ENCODE data around the gene CSNK2A3.
"Not testable (repeated sequence)": the region's sequence is repeated elsewhere in the genome, so short reads cannot be mapped to it uniquely, and the experiment has no call there.

The CSNK2A3 gene

DNA sequence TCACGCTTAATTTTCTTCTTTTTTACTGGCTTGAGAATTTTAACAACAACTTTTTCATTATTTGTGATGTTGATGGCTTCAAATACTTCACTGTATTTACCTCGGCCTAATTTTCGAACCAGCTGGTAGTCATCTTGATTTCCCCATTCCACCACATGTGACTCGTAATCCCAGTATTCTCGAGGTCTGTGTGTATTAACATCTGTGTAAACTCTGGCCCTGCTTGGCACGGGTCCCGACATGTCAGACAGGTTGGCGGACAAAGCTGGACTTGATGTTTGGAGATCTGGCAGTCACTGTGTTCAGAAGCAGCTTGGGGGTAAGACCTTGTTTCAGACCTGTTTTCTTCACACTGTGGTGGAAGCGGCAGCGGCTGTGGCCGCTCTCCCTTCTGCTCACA is at the start of gene CSNK2A3:
TSS of gene CSNK2A3 (minus strand) at position 373 of the 400 bp plus-strand sequence. CDS start at position 242, 131 bp downstream.
- DNase-seq (ENCODE audit: low spot score): not testable (repeated sequence)

DNA sequence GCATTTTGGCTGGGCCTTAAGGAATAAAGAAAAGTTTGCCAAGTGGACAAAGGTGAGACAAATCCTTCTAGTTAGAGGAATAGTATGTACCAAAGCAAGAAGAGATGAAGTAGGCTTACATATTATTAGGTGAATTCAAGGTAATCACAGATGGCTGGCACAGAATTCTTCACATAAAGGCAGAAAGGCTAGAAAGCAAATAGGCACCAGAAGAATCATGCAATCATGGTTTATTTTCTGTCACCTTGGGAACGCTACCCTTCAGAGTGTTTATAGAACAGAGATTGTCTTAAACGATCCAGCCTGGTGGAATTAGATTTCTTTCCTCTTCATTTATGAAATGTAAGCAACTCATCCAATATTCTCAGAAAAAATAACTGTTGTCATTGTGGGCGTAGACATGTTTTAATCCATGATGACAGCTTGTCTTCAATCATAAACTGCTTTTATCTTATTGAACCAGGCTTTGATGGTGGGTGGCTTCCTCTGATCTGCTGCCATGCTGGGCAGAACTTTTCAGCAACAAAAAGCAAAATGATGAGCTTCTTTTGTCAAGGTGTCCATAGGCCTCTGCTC is 49.0 kb upstream of the CSNK2A3 start:
- no peak for DNase-seq (ENCODE audit: low spot score)

DNA sequence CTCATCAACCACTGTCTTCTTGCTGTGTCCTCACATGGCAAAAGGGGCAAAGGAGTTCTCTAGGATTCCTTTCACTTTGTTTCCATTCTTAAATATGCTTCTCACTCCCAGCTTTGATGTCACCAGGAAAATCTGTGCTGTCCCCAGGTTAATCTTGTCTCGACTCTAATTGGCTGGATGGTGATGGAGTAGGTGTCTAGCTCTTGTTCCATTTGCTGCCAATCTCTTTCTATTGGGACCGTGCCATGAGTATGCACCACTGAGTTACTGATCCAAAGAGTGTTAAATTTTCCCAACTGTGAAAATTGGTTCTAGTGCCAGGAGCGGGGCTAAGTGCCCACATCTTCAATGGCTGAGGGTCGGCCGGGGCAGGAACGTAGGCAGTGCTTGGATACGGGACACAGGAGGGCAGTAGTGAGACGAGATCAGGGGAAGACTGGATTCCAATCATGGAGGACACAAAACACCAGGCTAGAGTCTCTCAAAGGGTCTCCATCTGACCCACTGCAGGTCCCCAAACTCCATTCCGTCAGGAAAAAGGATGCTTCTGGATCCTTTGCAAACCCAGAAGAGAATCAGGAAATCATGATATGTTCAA is 47.7 kb upstream of the CSNK2A3 start:
- no peak for DNase-seq (ENCODE audit: low spot score)

DNA sequence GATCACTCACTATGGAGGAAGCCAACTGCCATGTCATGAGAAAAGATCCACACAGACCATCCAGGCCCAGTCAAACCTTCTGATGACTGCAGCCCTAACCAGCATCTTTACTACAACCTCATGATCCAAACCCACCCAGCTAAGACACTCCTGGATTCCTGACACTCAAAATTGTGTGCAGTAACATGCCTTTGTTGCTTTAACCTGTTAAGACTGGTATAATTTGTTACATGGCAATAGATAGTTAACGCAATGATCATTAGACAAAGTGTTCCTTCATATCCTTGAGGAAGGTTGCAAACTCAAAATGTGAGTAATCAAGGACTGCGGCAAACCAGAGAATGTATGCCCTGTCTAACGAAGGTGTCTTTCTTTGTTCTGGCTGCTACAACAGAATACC is 47.1 kb upstream of the CSNK2A3 start:
- no peak for DNase-seq (ENCODE audit: low spot score)

DNA sequence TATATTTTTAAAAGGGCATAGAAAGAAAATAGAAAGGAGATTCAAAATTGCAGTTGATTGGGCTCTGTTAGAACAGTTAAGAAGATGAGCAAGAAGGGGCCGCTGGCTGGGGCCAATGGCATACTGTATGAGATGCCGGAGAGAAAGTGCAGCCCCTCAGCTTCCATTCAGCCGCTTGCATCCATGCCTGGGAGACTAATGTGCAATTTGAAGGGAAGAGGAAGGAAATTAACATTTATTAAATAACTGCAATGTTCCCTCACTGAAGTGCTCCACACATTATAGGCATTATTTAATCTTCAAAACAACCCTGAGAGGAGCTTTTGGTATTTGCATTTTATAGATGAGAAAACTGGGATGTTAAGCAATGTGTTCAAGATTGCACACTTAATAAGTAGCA is 44.7 kb upstream of the CSNK2A3 start:
- no peak for DNase-seq (ENCODE audit: low spot score)

DNA sequence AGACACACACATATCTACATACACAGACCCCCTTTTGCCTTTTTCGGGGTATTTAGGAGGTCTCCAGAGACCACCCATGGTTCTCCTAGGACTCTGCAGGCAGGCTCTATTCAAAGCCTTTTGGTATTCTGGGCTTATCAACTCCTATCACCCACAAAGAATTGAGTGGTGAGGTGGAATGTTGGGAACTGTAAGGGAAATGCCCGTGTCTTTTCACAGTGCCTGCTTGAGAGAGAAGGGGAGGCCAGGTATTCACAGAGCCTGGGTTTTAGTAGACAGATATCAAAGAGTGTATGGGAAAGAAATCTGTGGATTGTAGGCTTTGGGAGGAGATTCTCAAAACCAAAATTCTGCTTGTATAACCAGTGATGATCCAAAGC is 44.0 kb upstream of the CSNK2A3 start:
- no peak for DNase-seq (ENCODE audit: low spot score)

DNA sequence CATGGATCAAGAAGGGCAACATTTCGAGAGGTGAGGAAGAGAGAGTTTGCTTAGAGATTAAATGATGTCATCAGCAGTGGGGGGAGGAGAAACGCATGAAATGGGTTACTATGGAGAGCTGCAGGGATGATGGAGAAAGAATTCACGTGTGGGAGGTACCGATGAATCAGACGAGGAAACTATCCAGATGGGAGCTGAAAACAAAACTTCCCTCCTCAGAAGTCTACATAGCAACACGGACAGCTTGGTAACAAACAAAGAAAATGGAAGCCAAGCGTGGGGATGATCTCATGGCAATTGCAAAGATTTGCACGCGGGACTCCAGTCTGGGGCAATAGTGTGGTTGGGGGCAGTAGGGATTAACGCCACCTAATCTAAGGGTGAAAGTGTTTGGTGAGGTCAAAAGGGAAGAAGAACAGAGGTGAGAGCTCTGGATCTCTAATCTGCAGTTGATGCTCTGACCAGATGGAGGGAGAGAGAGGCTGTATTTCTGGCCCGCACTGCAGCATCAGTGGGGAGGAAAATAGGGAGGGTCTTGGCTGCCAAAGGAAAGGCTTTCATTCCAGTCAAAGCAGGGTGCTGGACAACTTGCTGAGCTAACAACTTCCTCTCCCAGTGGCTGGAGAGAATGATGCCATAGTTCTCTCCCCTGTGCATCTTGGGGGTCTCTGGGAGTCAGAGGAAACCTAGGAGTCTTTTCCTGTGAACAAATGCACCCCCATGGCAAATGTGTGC is 43.4 kb upstream of the CSNK2A3 start:
- no peak for DNase-seq (ENCODE audit: low spot score)

DNA sequence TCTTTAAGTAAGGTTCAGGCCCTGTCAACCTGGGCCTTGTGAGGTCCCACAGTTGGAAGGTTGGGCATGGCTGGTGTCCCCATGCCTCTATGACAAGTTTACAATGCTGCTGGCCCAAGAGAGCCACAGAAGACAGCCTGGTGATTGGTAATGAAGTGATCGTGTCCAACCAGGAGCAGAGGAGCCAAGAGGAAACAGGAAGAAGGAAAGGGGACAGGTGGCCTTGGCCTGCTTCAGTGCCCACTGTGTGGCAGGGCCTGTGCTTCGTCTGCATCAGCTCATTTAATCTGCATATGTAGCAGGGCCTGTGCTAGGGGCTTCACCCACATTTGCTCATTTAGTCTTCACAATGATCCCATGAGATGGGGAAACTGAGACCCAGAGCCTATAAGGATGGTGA is 42.1 kb upstream of the CSNK2A3 start:
- no peak for DNase-seq (ENCODE audit: low spot score)

DNA sequence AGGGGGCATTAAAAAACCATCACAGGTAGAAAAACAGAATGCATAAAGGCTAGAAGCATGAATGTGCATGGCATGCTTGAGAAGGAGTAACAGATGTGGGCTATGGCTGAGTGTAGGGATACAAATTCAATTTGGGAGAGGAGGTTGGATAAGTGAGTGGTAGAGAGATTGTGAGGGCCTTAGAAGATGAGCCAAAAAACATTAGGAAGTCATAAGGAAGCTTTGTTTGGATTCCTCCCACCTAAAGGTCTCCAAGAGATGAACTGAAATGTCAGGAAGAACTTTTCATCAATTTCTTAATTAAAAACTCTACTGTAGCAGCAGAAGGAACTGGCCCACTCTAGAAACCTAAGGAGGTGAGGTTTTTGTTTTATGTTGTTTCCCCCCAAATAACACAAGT is 41.2 kb upstream of the CSNK2A3 start:
- DNase-seq (ENCODE audit: low spot score): no peak

DNA sequence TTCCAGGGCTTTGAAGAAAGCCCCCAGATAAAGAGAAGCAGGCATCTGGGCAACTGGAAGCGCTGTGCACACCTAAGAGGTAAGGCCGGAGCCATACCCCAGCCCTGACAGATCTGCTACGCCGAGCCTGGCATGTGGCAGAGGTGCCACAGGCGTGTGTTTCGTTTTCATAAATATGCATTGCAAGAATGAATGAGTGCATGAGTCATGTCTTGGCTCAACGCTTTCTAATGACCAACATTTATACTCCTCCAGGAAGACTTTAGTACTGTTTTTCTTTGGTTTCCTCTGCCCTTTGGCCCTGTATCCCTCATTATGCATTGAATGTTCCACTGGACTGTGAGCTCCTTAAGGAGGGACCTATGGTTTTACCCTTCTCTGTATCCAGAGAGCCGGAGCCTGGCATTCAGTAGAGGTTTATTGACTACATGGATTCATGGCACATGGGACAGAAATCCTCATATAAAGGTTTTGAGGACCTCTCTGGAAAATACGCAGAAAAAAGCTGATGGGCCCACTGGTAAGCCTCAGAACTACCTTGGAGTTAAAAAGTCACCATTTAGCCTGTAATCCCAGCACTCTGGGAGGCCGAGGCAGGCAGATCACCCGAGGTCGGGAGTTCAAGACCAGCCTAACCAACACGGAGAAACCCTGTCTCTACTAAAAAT is 38.9 kb upstream of the CSNK2A3 start:
- DNase-seq (ENCODE audit: low spot score): no peak

DNA sequence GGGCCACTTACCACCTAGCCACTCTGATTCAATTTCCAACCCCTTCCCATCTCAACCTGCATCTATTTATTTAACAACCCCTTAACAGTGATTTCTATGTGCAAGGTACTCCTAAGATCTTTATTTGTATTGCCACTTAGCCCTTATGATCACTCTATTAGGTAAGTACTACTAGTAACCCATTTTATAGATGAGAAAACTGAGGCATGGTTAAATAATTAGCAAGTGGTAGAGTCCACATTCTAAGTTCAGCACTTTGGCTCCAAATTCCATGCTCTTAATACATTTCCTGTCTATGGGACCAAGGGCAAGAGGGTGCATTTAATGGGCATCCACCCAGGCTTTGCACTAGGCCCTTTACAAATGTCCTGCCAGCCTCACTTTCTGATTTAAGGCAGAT is 38.1 kb upstream of the CSNK2A3 start:
- no peak for DNase-seq (ENCODE audit: low spot score)

DNA sequence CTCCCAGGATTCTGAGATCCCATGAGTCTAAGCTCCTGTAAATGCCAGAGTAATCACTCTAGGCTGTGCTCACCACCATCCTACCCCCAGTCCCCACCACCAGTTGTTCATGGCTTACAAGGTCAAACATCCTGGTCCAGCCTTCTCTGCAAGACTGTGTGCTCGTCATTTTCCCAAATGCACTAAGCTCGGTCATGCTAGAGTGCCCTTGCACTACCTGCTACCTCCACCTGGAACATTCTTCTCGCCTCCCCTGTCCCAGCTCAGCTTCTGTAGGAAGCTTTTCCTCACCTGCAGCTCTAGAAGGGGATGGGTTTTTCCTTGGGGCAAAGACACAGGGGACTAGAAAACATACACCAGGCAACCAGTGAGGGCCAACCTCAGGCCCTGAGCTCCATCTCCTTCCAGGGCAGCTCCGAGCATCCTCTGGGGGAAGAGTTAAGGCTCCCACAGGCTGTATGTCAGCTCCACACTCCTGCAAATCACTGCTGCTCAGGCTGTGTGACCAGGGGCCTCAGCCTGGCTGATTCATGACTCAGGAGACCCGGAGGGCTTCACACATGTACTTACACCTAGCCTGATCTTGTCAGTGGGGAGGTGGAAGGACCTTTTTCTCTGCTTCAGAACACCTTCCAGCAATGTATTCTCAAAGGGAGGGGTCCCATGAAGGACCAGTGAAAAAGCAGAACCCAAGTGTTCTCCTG is 37.2 kb upstream of the CSNK2A3 start:
- DNase-seq (ENCODE audit: low spot score): no peak

DNA sequence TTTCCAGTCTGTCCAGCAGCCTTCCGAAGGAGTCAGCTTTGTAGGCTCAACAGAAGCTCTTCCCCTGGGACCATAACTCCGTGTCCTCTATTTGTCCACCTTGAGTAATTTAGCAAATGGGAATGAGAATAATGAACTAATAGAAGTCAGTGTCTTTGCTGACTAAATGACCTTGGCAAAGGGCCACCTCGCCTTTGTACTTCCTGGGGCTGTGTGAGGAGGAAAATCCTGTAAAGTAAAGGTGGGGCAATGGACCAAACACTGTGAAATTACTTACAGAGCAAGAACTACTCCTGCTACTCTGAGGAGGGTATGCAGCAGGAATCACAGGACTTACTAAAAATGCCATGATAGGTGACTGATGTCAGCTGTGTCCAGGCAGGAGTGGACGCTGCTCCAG is 36.2 kb upstream of the CSNK2A3 start:
- no peak for DNase-seq (ENCODE audit: low spot score)

DNA sequence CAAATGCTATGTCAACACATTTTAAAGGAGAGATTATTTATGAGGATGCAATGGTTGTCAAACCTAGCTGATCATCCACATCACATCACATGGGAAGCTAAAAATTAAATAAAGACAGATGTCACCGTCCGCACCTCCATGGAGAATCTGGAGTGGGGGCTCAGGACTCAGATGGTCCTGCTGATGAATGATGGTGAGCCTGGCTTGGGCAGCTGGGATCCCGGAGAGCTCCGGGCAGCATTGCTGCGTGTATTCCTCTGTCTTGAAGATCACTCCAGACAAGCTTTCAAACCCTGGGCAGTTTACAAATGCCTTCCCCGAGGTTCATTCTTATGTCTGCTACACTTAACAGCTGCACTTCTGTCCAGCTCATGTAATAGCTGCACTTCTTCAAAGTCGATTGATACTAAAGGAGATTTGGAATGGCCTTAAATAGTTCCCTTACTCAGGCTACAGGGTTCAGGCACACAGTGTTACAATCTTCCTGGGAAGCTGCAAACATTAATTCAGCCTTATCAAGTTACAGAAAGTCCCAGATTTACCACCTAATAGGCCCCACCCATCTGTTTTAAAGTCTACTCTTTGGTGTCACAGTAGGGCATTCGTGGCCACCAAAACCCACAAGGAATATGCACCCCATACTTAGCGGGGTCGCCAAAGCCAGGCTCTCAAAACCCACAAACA is 34.7 kb upstream of the CSNK2A3 start:
- DNase-seq (ENCODE audit: low spot score): no peak

DNA sequence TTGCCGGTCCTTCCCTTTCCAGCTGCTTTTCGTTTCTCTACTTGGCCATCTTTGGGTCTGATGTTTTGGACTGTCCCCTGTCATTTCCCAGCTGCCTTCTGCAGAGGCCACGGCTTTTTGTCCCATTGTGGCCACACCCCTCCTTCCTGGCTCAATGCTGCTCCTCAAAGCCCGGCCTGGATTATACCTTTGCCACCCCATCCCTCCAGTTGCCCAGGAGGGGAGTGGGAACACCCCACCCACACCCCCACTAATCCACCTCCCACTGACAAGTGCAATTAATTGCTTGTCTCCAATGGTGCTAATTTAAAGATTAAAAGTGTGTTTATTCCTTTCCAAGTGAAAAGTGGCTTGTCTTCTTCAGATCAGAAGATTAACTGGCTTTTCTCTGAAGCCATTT is 34.2 kb upstream of the CSNK2A3 start:
- DNase-seq (ENCODE audit: low spot score): no peak

DNA sequence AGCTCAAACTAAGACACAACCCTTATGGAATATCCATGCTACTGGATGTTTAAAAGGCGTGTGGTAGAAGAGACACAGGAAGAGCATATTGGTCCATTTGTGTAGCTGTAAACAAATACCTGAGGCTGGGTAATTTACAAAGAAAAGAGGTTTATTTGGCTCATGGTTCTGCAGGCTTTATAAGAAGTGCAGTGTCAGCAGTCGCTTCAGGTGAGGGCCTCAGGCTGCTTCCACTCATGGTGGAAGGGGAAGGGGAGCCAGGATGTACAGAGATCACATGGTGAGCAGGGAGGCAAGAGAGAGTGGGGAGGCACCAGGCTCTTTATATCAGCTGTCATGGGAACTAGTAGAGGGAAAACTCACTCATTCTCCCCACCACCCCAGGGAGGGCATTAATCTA is 31.8 kb upstream of the CSNK2A3 start:
- no peak for DNase-seq (ENCODE audit: low spot score)

DNA sequence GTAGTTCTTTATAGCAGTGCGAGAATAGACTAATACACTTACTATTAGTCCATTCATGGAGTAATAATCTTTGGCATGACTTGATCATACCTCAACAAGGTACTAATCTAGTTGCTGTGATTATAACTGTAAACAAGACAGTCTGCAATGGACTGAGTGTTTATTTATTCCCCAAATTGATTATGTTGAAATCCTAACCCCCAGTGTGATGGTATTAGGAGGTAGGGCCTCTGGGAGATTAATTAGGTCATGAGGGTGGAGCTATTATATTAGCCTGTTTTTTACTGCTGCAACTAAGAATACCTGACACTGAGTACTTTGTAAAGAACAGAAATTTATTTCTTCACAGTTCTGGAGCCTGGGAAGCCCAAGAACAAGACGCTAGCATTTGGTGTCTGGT is 30.9 kb upstream of the CSNK2A3 start:
- DNase-seq (ENCODE audit: low spot score): no peak

DNA sequence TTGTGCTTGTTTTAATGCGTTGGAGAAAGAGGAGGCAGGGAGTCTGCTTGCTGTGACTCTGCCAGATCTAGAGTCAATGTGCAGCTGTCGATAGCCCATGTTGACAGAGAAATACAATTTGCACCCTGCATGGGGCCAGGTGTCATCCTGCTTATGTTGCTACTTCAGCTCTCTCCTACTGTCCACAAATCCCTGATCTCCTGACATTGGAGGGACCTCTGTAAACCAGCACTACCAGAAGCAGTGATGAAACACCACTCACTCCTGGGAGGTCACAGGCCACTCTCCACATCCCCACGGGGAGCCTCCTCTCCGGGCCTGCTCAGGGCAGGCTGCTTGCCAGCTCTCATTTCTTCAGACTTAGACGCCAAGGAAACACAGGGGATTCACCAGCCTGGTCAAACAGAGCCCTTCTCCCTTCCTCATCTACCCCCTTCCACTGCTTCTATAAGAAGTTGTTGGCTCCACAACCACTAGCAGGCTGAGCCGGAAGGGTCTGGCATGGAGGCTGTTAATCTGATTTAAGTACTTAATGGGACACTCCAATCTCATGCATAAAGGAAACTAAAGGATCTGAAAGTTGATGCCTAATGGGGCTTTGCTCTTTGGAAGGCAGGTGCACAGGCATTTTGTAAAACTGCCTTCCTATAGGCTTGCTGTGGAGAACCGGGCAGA is 29.9 kb upstream of the CSNK2A3 start:
- no peak for DNase-seq (ENCODE audit: low spot score)

DNA sequence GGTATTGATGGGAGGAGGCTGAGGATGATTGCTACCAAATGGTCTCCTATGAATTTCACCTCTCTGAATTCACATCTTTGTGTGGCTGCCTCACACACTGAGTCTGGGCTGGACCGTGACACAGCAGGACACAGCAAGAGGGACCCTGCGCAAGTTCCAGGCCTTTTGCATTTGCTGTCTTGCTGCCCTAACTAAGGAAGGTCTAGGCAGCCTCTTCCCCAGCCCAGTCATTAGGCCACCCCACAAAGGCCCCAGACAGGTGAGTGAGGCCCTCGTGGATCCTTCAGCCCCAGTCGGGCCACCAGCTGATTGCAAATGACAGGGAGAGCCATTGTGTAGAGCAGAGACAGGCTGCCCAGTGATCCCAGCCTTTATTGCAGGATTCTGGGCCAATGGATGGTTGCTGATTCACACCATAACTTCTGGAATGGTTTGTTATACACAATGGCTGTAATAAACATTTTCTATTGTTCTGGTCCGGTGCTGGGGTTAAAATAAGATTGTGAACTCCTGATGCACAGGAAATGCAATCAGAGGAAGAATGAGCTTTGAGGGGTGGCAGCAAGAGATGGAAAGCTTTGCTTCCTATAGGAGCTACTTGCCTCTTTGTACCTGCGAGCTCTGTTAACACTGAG is 28.5 kb upstream of the CSNK2A3 start:
- DNase-seq (ENCODE audit: low spot score): no peak

DNA sequence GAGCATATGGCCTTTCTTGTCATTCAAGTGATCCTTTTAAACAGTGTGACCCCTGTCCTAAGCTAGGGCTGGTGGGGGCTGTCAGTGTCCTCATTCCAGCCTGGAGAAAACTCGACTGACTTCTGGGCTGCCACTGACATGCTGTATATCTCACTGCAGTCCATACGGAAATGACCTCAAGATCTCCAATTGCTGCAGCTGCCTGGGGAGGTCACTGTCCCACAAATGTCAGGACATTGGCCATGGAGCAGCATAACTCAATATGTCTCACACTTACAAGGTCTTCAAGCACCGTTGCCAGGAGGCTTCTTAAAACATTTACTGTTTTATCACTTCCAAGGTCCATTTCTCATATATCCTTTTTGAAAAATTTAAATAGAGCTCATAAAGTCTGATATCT is 27.8 kb upstream of the CSNK2A3 start:
- DNase-seq (ENCODE audit: low spot score): no peak

DNA sequence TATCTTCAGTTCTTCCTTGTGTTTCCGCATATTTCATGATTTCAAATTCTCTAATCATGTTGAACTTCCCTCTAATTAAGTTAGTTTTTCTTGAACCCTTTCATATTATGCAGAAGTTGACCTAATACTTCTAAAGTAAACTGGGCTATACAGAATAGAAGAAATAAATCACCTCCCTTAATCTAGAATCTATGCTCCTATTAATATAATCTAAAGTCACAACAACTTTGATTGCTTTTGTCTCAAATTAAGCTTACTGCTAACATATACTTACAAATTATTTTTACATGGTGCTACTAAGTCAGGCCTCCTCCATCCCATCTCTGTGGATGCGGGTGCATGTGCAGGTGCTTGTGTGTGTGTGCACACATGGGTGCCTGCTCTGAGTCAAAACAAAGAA is 27.3 kb upstream of the CSNK2A3 start:
- no peak for DNase-seq (ENCODE audit: low spot score)

Measured in germinal center (tissue), 1 donor.